Tibial nerve (tissue), 4 donors: ENCODE results near the gene NRN1. TPM values are rescaled to one million over a fixed set of nuclear protein-coding genes. Genes with fewer than 3 reads are reported as not detected.

Experiments
- DNase-seq, 2 donors: peaks; one replicate each; pipeline ENCODE4 v3.0.0-alpha.2; 2019; ENCODE audit warnings: low spot score in 2 of 2
- H3K27ac ChIP-seq, 4 donors: fragments of 200-600 bp; sonication (generic) in 3 of 4; one replicate each; pipeline ENCODE4 v1.5.1; 2017 to 2019; ENCODE audit warnings: mild to moderate bottlenecking in 1 of 4
- H3K27me3 ChIP-seq, 2 donors: fragments of 200-600 bp; sonication (generic) in 1 of 2; one replicate each; pipeline versions ENCODE4 v1.5.1 to v1.6.0; 2017 to 2019
- H3K36me3 ChIP-seq, 3 donors: fragments of 200-600 bp; sonication (generic); one replicate each; pipeline ENCODE4 v1.5.1; 2018 to 2019
- H3K4me1 ChIP-seq, 4 donors: fragments of 200-600 bp; sonication (generic) in 3 of 4; one replicate each; pipeline ENCODE4 v1.5.1; 2017 to 2019
- H3K4me3 ChIP-seq, 4 donors: fragments of 200-600 bp; sonication (generic) in 3 of 4; one replicate each; pipeline ENCODE4 v1.5.1; 2017 to 2019; ENCODE audit warnings: mild to moderate bottlenecking in 1 of 4, moderate library complexity in 1 of 4
- H3K9me3 ChIP-seq, 4 donors: fragments of 200-600 bp; sonication (generic) in 3 of 4; one replicate each; pipeline ENCODE4 v1.5.1; 2017 to 2019
- CTCF ChIP-seq, 5 experiments: fragments of 200-600 bp in 3 of 5; fragments of 450-650 bp in 2 of 5; sonication (generic) in 3 of 5; IDR thresholded peaks; one replicate each; pipeline ENCODE4 v1.5.1; 2016 to 2019; ENCODE audit warnings: antibody characterized with exemption in 5 of 5, mild to moderate bottlenecking in 3 of 5, moderate library complexity in 2 of 5
- EP300 ChIP-seq, 2 donors: sonication (generic); formaldehyde crosslinking; IDR thresholded peaks; one replicate each; pipeline ENCODE4 v1.6.1; 2017; ENCODE audit warnings: antibody characterized with exemption in 2 of 2, mild to moderate bottlenecking in 1 of 2
- POLR2A ChIP-seq, 2 donors: fragments of 450-650 bp; IDR thresholded peaks; one replicate each; pipeline ENCODE4 v1.6.1; 2017; ENCODE audit warnings: antibody characterized with exemption in 2 of 2, mild to moderate bottlenecking in 2 of 2, moderate library complexity in 2 of 2
- WGBS, 2 donors: methylation state at CpG; one replicate each; pipeline ENCODE4 v1.1.5; 2018; 5-methylcytosine and 5-hydroxymethylcytosine counted together
- total RNA-seq, 4 donors: library from RNA; depleted of rRNA; stranded (reverse); fragments of >200 nt; gene quantifications; one replicate each; pipeline ENCODE4 v1.1.0, GENCODE V29; 2016

Gene NRN1
- total RNA-seq, result 10 to 100 TPM; 39.0 to 69.0 (median 54.0) TPM

DNA sequence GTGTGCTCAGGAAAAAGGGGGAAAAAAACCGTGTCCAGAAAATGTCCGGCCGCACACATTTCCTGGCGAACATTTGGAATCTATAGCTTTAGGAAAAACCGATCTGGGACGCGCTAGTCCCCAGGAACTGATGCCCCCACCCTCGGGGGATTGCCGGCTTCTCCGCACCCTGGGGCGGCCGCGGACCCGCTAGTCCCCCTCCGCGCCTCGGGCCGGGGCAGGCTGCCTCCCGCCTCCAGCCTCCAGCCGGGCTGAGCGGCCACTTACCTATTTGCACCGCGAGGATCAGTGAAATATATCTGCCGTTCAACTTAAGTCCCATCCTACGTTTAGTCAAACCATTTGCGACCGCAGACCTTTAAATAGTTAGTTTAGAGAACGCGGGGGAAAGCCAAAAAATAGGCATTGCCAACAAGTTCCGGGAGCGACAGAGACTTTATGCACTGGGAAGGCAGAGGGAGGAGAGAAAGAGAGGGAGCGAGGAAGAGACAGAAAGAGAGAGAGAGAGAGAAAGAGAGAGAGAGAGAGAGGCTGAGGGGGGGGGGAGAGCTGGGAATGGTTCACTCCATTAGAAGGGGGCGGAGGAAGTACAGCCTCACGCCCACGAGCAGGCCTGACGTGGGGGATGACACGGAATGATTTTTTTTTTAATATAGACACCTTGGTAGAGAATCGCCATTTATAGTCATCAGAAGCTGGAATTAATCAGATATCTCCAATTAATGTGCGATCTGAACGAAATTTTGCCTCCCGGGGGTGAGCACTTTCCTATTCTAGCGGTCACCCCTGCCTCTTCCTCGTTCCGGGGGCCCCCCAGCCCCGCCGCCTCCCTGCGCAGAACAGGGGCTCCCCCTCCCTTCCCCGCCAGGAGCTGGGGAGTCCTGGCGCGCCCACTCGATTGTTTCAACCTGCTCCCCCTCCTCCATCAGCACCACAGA, at the start of gene NRN1:
NRN1 (minus strand) TSS at position 498 of the 938 bp plus-strand sequence; CDS start at position 322, 176 bp downstream.
- peak within 1 kb of the TSS; percentile 65 to 95 (median 94) for H3K27ac ChIP-seq
- peak in 1 of 2 donors; percentile 31 for TF ChIP-seq EP300 (IDR thresholded peaks at IDR 0.05)
- no peak for TF ChIP-seq POLR2A (IDR thresholded peaks at IDR 0.05)
- no peak for TF ChIP-seq CTCF (IDR thresholded peaks at IDR 0.05)
- peak within 1 kb of the TSS; percentile 45 to 65 (median 62) for H3K4me3 ChIP-seq
- H3K36me3 ChIP-seq, result no peaks in the 10 kb centered on the region
- peaks cover 3 to 72% of the 10 kb centered on the region in 2 donors for H3K27me3 ChIP-seq
- no peaks in the 10 kb centered on the region for H3K9me3 ChIP-seq
- peaks cover 0 to 60% (median 16%) of the 10 kb centered on the region in 4 donors for H3K4me1 ChIP-seq
- 3% methylated on average over 51 of the region's 51 CpGs for WGBS, 2 donors
- no peak for DNase-seq

DNA sequence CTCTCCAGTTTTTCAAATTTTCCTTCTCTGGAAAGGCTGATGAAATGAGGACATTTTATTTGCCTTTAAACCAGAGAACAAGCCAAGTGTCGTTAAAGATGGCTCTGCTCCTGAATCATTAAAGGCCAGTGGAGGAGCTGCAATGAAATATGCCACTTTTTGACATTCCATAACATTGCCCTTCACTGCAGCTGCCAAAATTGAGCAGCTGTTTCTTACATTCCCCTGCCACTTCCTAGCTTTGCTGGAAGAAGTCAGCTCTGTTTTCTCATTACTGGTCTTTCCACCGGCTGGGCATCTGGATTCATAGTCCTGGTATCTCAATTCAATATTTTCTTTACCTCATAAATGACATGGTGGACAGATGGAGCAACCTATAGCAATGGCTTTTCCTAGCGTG, 45.5 kb upstream of the NRN1 start:
- Histone ChIP-seq H3K9me3 (no peaks in the 10 kb centered on the region), H3K27me3 (peaks cover 0 to 3% of the 10 kb centered on the region in 2 donors), H3K36me3 (no peaks in the 10 kb centered on the region), H3K4me3 (no peak overlapping the region), H3K27ac (no peak overlapping the region), H3K4me1 (no peaks in the 10 kb centered on the region)
- no peak for TF ChIP-seq POLR2A (IDR thresholded peaks at IDR 0.05)
- TF ChIP-seq CTCF (IDR thresholded peaks at IDR 0.05), result no peak
- no peak for TF ChIP-seq EP300 (IDR thresholded peaks at IDR 0.05)
- 75 to 90% methylated on average over 3 of the region's 3 CpGs for WGBS, 2 donors
- DNase-seq, result no peak

- 73 to 76% methylated on average over 2 of the region's 2 CpGs for WGBS, 2 donors
- no peak overlapping the region for H3K4me3 ChIP-seq
- no peak for DNase-seq
- no peaks in the 10 kb centered on the region for H3K9me3 ChIP-seq
- H3K36me3 ChIP-seq, result no peaks in the 10 kb centered on the region
- H3K27me3 ChIP-seq, result peaks cover 0 to under 1% of the 10 kb centered on the region in 2 donors
- H3K4me1 ChIP-seq, result no peaks in the 10 kb centered on the region
- TF ChIP-seq POLR2A (IDR thresholded peaks at IDR 0.05) (no peak), EP300 (IDR thresholded peaks at IDR 0.05) (no peak), CTCF (IDR thresholded peaks at IDR 0.05) (no peak)
- H3K27ac ChIP-seq, result no peak overlapping the region
Measured at GRCh38 chr6:6046716-6047115, 40.0 kb upstream of the NRN1 start.

DNA sequence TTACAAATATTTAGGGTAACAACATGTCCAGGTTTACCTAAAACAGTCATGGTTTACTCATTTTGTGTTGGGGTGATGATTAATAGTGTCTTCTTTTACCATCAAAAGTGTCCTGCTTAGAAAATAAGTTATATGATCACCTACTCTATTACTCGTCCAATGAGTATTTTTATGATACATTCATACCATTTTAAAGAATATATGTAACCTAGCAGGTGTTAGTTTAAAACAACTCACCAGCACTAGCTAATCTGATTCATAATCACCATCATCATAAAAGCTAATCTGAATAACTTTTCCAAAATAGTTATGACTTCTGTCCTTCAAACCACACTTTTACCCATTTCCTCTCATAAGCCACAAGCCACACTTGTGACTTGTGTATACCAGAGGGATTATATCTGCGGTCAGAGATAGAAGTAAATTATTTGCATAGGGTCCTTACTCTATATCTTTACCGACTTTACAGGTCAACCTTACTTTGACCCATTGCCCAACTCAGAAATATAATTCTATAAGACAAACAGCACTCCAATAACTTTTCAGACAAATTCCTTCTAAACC, 33.3 kb upstream of the NRN1 start:
- H3K27me3 ChIP-seq, result no peaks in the 10 kb centered on the region
- no peaks in the 10 kb centered on the region for H3K9me3 ChIP-seq
- no peak for DNase-seq
- no peak overlapping the region for H3K4me3 ChIP-seq
- H3K36me3 ChIP-seq, result no peaks in the 10 kb centered on the region
- 80 to 87% methylated on average over 3 of the region's 3 CpGs for WGBS, 2 donors
- TF ChIP-seq EP300 (IDR thresholded peaks at IDR 0.05) (no peak), CTCF (IDR thresholded peaks at IDR 0.05) (no peak), POLR2A (IDR thresholded peaks at IDR 0.05) (no peak)
- no peaks in the 10 kb centered on the region for H3K4me1 ChIP-seq
- H3K27ac ChIP-seq, result no peak overlapping the region

GRCh38 chr6:6037179-6037578, 30.5 kb upstream of the NRN1 start:
- H3K4me1 ChIP-seq, result no peaks in the 10 kb centered on the region
- H3K36me3 ChIP-seq, result no peaks in the 10 kb centered on the region
- no peak for TF ChIP-seq EP300 (IDR thresholded peaks at IDR 0.05)
- no peak for TF ChIP-seq CTCF (IDR thresholded peaks at IDR 0.05)
- no peak for TF ChIP-seq POLR2A (IDR thresholded peaks at IDR 0.05)
- no peak for DNase-seq
- no peaks in the 10 kb centered on the region for H3K27me3 ChIP-seq
- no peak overlapping the region for H3K27ac ChIP-seq
- H3K9me3 ChIP-seq, result no peaks in the 10 kb centered on the region
- 91 to 94% methylated on average over 4 of the region's 4 CpGs for WGBS, 2 donors
- no peak overlapping the region for H3K4me3 ChIP-seq
